Fibroblast of skin of back (primary cell): Measurements from ENCODE around the gene CYP4F22.
A peak's percentile ranks its signal among the peaks of the same experiment; 100 is the strongest.
"Not testable (repeated sequence)": the region's sequence is repeated elsewhere in the genome, so short reads cannot be mapped to it uniquely, and the experiment has no call there.

Source experiments
- DNase-seq: peaks from one replicate; pipeline ENCODE4 v3.0.0-alpha.2; 2013

CYP4F22 gene

GRCh38 chr19:15583346-15583745 is 75.0 kb downstream of the CYP4F22 start:
- no peak for DNase-seq

DNA sequence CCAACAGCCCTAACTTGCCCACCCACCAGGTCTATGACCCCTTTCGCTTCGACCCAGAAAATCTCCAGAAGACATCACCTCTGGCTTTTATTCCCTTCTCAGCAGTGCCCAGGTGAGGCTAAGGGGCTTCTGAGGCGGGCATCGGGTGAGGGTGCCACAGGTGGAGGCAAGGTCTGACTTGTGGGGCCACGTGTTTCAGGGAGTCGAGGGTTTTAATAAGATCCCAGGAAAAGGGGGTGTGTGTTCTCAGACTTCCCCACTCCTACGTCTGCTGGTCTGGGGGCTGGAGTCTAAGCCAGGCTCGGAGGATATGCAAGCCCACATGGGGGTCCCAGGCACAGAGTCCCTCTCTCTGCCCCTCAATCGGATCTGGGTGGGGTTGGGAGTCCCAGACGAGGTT is 75.8 kb downstream of the CYP4F22 start:
- no peak for DNase-seq

DNA sequence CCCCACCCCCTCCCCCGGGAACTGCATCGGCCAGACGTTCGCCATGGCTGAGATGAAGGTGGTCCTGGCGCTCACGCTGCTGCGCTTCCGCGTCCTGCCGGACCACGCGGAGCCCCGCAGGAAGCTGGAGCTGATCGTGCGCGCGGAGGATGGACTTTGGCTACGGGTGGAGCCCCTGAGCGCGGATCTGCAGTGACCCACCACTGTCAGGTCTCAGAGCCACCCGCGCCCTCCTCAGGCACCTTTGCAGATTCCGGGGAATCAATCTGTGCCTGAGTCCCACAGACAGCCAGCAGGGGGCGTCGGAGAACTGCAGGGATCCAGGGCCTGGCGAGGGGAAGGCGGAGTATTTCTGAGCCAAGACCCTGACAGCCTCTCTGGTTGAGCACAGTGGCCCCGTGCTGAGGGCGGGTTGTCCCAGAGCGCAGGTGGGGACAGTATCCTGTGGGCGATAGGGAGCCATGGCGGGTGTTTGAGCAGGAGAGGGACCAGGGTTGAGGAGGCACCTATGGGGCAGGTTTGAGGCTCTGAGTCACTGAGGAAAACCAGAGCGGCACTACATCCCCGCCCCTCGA is 76.3 kb downstream of the CYP4F22 start:
- peak; percentile 54 for DNase-seq

DNA sequence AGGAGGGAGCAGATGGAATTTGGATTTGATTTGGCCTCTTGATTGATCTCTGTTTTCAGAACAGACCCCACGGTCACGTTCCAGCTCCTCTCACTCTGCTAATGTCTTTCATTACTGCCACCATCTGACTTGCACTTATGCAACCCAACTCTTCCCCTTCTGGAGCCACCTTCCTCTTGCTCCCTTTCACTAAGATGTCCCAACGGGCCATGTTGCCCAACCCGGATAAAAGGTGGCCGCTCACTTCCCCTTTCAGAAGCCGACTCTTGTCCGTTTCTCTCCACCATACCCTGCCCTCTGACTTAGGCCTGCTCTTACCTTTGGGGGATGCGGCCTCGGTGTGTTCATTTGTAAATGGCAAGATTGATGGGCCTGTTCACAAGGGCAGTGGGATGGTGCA is 79.3 kb downstream of the CYP4F22 start:
- no peak for DNase-seq

DNA sequence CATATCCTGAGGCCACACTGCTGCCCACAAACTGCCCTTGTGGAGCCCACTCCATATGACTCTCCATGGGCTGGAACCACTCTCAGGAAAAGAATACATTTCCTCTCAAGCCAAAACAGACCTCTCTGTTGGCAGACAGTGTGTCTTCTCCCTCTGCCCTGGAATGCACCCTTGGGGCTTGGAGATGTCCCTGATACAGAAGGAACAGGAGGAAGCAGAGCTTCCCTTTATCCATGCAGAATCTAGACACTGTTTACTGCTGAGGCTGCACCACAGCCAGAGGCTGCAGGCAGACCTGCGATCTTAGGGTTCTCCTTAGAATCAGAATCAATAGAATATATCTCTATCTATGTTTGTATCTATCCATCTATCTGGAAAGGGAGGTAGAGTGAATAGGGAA is 79.9 kb downstream of the CYP4F22 start:
- no peak for DNase-seq

DNA sequence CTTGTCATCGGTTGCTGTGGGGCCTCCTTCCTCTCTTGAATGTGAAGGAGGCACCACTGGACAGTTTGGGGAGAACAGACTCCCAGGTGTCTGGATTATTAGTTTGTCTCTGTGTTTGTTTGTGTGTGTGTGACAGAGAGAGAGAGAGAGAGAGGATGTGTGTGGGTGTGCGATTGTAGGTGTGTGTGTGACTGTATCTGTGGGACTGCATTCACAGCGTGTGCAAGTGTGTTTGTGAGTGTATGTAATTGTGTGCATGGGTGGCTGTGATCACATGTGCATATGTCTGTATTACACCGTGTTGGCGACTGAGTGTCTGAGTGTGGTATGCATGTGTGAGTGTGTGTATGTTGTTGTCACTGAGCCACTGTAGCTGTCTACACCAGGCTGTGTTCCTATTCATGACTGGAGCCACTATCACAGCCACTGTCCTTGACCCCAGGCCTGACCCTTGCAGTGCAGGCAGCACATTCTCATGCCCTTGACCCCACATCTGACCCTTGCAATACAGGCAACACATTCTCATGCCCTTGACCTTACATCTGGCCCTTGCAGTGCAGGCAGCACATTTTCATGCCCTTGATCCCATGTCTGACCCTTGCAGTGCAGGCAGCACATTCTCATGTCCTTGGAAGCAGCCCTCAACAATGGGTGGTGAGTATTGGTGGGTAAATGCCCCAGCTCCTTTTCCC is 81.6 kb downstream of the CYP4F22 start:
- DNase-seq: no peak

DNA sequence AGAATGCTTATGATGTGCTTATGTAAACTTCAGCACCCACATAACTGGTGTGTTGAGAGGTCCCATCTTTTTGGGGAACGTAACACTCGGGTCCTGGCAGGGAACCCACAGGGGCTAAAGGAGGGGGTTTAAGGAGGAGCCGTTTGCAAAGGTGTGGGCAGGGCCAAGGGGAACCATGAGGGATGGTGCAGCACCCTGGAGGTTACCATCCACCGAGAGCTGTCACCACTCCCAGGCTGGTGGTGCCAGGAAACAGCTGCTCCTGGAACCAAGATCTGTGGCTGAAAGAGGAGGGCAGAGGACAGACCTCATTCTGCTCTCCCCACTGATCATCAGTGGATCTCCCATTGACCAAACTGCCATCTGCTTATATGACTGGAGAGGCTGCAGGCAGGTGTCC is 83.5 kb downstream of the CYP4F22 start:
- no peak for DNase-seq

DNA sequence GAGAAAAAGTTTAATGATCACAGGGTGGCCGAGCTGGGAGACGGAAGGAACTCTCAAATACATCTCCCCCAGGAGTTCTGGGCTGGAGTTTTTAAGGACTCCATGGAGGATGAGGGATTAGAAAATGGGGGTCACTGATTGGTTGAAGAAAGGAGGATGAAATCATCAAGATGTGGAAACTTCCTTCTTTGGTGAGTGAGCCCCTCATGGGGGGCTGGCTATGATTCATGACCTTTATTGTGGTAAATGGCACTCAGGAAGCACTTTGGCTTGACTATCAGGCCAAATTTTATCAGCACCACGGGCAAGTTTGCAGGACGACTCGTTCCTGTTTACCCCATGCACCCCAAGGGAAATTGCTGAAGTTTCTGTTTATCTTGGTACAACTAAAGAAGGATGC is 84.2 kb downstream of the CYP4F22 start:
- DNase-seq: not testable (repeated sequence)

DNA sequence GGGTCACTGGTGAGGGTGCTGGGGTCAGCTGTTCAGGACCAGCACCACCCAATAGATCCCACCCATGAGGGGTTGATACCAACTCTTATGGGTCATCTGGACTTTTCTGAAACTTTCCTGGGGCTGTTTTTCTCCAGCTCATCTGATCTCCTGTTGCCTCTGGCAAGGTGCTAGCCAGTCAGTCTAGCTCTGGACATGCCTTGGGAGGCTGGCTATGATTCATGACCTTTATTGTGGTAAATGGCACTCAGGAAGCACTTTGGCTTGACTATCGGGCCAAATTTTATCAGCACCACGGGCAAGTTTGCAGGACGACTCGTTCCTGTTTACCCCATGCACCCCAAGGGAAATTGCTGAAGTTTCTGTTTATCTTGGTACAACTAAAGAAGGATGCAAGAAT is 85.4 kb downstream of the CYP4F22 start:
- DNase-seq: not testable (repeated sequence)

GRCh38 chr19:15595069-15595468 is 86.7 kb downstream of the CYP4F22 start:
- no peak for DNase-seq
